GM12872 (cell line): ENCODE measurements around the gene RRAS.

Experiments
- CTCF ChIP-seq: IDR thresholded peaks from 3 replicates; pipeline ENCODE4 v1.5.1; 2011; ENCODE audit warnings: low read depth, mild to moderate bottlenecking, low read length, moderate library complexity; ENCODE audit not compliant: insufficient read depth

Gene RRAS

GRCh38 chr19:49587227-49587626 lies 52.7 kb downstream of the RRAS start:
- TF ChIP-seq CTCF, result no peak
